GM12872 (cell line): Measurements from ENCODE around the gene CADM2.

Experiments used
- TF ChIP-seq, protein P1 (sequence below): IDR thresholded peaks from 3 replicates; pipeline ENCODE4 v1.5.1; 2011; ENCODE audit warnings: low read depth, mild to moderate bottlenecking, low read length, moderate library complexity; ENCODE audit not compliant: insufficient read depth

The CADM2 gene

DNA sequence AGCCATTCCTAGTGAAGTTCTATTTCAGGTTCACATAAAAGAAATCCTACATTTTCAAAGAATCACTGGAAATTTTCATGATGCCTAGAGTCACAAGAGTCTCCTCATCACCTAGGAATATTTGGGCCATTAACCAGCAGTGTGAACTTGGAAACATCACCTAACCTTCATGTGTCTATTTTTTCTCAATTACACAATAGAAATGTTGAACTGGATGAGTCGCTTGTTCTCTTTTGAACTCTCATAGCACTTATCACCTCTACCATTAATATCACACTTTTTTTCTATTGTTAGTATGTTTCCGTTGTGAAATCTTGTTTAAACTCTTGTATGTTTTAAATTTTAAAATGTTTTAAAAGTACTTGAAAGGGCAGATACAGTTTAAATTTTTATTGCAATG, 371.3 kb downstream of the CADM2 start:
- TF ChIP-seq, protein P1, sequence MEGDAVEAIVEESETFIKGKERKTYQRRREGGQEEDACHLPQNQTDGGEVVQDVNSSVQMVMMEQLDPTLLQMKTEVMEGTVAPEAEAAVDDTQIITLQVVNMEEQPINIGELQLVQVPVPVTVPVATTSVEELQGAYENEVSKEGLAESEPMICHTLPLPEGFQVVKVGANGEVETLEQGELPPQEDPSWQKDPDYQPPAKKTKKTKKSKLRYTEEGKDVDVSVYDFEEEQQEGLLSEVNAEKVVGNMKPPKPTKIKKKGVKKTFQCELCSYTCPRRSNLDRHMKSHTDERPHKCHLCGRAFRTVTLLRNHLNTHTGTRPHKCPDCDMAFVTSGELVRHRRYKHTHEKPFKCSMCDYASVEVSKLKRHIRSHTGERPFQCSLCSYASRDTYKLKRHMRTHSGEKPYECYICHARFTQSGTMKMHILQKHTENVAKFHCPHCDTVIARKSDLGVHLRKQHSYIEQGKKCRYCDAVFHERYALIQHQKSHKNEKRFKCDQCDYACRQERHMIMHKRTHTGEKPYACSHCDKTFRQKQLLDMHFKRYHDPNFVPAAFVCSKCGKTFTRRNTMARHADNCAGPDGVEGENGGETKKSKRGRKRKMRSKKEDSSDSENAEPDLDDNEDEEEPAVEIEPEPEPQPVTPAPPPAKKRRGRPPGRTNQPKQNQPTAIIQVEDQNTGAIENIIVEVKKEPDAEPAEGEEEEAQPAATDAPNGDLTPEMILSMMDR = no peak

DNA sequence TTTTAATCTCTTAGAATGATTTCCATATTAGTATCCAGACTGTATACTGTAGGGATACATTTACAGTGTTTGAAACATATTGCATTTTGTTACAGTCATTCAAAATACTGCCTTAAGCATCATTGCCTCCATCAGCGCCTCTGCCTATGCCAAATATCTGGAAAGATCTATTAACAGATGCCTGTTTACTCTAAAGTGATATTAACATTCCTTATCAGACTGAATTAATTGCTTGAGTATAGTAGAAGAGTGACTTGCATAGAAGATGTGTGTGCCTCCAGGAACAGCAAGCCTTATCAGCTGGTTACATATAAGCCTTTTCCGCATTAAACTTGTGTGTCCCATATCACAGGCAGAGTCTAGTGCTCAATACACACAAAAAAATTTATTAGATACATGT, 379.1 kb downstream of the CADM2 start:
- TF ChIP-seq, protein P1 = no peak

DNA sequence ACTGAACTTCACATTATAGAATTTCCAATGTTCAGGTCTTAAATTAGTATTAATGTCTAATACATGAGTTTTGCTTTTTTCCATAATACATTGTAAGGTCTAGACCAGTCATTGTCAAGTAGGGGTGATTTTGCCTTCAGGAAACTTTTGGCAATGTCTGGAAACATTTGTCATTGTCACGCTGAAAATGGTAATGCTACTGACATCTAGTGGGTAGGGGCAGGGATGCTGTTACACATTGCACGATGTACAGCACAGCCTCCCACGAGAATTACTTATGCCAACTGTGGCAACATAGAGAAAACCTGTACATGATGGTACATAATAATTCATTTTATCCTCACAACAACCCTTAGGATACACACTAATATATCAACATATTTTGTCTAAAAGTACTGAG, 384.1 kb downstream of the CADM2 start:
- TF ChIP-seq, protein P1 = peak; percentile 30; the same call in 1 of the 3 replicates

DNA sequence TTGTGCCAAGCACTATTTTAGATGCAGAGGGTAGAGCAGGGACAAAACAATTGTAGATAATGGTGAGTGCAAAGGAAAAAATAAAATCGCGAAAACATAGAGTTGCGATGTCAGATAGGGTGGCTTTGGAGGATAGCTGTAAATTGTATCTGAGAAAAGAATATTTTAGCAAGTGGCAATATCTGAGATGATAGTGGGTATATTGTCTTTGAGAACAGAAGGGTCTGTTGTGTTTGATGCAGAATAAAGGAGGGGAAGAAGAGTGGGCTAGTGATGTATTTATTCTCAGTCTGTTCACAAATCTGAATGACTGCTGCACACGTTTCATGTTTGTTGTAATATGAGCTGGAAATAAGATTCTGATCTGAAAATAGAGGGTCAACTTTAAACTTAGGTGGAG, 396.8 kb downstream of the CADM2 start:
- TF ChIP-seq, protein P1 = no peak

DNA sequence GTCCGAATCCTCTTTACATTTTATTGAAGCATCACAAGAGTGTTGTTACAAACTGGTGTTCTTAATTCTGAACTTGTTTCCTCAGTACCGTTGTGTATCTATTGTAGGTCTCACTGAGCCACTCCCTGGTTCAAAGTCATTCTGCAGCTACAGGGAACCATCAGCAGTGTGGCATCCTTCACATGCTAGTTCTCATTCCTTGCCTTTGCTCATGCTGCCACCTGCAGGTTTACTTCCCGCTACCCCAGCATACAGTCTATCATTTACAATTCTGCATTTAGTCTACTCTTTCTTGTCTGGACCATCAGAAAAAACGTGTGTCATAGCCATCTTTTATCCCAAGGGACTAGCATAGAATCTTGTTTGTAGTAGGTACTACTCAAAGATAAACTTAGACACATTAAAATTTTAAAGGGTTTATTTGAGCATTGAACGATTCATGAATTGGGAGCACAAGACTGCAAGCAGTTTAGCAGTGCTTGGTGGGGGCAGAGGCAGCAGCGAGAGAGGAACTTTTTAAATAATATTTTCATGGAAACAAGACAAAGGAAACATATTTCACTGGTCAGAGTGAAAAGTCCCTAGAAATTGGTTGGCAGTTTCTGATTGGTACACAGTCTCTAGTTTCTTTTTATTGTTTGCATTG, 402.1 kb downstream of the CADM2 start:
- TF ChIP-seq, protein P1 = peak; percentile 51

DNA sequence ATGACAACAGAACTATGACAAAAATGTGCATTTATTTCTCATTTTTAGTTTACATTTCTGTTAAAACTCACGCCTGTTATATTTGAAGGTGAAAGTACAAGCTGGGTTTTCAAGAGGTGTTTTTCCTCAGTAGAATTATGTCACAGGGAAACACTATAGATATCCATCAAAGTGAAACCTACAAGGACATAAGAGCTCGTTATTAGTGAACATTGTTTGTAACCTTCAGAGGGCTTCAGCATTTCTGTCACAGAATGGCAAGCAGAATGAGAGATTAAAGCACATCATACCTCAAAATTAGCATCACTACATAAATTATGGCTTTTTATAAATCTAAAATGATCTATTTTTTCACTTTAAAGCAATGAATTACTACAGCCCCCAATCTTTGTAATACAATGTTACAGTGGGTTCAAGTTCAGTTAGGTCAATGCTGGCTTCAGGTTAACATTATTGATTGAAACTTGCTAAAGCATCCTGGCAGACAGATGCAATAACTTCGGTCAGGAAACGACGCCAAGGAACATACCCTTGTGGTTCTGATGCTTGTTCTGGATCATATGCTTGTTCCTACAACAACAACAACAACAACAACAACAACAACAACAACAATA, 405.6 kb downstream of the CADM2 start:
- TF ChIP-seq, protein P1 = no peak

DNA sequence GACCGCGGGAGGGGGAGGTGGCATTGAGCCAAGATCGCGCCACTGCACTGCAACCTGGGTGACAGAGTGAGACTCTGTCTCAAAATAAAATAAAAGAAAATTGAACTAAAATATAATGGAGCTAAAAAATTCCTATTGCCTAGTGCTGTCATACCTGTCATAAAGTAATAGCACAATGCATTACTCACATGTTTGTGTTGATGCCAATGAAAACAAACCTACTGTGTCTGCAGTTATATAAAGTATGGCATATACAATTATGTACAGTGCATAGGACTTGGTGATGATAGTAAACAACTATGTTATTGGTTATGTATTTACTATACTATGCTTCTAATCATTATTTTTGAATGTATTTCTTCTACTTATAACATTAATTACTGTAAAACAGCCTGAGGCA, 411.6 kb downstream of the CADM2 start:
- TF ChIP-seq, protein P1 = no peak

DNA sequence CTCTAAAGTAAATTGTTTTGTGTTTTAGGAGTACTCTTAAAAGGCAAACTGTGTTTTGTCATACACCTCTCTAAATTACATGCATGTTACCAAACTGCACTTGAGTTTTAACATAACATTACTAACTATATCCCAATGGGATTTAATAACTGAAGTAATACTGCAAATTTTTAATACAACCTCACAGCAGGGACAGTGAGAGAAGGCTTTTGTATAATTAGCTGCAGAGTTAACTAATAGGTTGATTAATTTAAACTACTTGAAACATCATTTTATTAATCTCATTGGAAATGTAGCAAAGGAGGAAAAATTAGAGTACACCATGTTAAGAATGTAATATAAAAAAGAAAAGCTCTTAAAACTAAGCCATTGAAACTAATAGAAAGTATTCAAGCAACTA, 417.3 kb downstream of the CADM2 start:
- TF ChIP-seq, protein P1 = no peak
